ENCODE data around the gene NTPCR. TPM values are rescaled to one million over a fixed set of nuclear protein-coding genes. Genes with fewer than 3 reads are reported as not detected.

Gene NTPCR
- 10 to 100 TPM; 13.7 to 21.0 TPM for total RNA-seq

GRCh38 chr1:232950197-232951176 lies at the start of gene NTPCR:
TSS of gene NTPCR (plus strand) at chr1:232950611. CDS start at chr1:232950711, 100 bp downstream.

Other genes starting within 250 kb of the NTPCR start
- gene MAP10, start 145.2 kb upstream of the NTPCR start, total RNA-seq: 1 to 10 TPM; 1.7 to 2.1 TPM

Data from melanocyte of skin (primary cell).